COR-L47 (cell line): ENCODE data around the gene CACFD1.
"Not testable (repeated sequence)": the region's sequence is repeated elsewhere in the genome, so short reads cannot be mapped to it uniquely, and the experiment has no call there.

Source experiments
- DNase-seq: peaks from one replicate; lab custom pipeline; 2025; lab: John Stamatoyannopoulos, UW

Gene CACFD1

DNA sequence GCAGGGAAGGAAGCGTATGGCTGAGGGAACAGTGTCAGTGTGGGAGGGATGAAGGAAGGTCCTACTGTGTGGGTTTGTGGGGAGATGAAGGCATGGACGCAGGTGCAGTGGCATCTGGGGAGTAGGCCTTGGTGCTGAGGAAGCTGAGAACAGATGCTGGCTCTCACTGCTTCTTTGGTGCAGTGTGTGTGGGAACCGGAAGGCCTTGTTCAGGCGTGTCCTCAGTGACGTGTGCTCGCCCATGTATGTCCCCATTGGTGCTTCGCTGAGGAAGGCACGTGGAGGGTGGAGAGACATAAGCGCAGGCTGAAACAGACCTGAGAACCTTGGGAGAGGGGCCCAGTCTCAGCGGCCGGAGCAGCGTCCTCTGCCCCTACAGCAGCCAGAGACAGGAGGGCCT is 18.9 kb upstream of the CACFD1 start:
- no peak for DNase-seq

DNA sequence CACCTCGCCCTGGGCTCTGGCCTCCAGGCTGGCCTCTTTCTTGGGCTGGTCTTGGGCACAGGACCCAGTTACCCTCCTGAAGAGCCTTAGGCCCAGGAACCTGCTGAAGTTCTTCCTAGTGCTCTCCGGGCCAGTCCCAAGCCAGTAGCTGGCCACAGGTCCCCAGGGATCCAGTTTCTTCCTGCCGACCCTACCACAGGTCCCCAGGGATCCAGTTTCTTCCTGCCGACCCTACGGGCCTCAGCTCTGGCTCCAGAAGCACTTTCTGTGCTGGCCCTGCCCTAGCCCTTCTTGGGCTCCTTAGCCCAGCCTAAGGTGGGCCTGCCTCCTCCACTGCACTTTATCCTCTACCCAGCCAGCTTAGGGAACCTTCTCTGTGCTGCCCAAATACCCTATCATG is 18.2 kb upstream of the CACFD1 start:
- no peak for DNase-seq

GRCh38 chr9:133443248-133443647 is 16.5 kb upstream of the CACFD1 start:
- no peak for DNase-seq

- DNase-seq = no peak
Observed at GRCh38 chr9:133443982-133444381, 15.8 kb upstream of the CACFD1 start.

DNA sequence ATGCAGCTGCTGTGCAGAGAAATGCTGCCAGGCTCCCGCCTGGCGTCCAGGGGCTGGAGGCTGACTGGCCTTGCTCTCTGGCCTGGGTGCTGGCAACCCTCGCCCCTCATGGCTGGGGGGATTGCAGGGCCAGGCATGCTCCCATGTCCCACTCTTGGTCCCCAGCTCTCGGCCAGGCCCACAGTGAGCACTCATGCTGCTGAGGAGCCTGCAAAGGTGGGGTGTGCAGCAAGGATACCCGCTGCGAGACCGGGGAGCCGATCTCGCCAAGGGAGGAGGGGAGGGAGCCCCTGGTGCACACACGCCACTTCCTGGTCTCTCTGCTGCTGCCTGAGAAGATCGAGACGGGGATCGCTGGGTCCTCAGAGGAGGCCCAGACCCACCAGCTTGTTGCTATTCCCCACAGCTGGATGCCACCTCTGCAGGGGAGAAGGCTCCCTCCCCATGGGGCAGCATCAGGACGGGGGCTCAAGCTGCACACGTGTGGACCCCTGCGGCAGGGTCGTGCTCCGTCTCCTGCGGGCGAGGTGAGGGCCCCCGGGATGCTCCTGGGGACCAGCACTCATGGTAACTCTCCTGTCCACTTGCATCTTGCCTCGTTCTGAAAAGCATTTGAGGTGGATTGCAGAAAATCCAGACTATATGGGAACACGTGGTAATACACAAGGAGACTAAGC is 14.3 kb upstream of the CACFD1 start:
- DNase-seq = no peak

- no peak for DNase-seq
Observed at GRCh38 chr9:133448487-133448972, 11.2 kb upstream of the CACFD1 start.

DNA sequence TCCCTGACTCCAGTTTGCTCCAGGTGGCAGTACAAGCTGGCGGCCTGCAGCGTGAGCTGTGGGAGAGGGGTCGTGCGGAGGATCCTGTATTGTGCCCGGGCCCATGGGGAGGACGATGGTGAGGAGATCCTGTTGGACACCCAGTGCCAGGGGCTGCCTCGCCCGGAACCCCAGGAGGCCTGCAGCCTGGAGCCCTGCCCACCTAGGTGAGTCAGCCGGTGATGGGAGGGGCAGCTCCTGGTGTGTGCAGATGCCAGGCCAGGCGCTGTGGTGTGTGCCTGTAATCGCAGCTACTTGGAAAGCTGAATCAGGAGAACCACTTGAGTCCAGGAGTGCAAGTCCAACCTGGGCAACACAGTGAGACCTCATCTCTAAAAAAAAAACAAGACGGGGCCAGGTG is 10.0 kb upstream of the CACFD1 start:
- DNase-seq = peak; percentile 73

- DNase-seq = not testable (repeated sequence)
Observed at GRCh38 chr9:133451865-133452264, 7.9 kb upstream of the CACFD1 start.

GRCh38 chr9:133452562-133452961 is 7.2 kb upstream of the CACFD1 start:
- DNase-seq = no peak

- no peak for DNase-seq
Observed at GRCh38 chr9:133453651-133454050, 6.1 kb upstream of the CACFD1 start.

DNA sequence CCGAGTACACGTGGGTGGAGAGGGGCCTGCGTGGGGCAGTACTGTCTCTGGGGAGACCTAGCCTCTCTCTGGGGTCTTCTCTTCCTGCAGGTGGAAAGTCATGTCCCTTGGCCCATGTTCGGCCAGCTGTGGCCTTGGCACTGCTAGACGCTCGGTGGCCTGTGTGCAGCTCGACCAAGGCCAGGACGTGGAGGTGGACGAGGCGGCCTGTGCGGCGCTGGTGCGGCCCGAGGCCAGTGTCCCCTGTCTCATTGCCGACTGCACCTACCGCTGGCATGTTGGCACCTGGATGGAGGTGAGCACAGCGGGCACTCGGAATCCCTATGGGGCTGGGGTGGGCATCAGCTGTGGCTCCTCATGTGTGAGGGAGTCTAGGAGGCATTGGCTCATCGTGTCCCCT is 5.5 kb upstream of the CACFD1 start:
- no peak for DNase-seq

DNA sequence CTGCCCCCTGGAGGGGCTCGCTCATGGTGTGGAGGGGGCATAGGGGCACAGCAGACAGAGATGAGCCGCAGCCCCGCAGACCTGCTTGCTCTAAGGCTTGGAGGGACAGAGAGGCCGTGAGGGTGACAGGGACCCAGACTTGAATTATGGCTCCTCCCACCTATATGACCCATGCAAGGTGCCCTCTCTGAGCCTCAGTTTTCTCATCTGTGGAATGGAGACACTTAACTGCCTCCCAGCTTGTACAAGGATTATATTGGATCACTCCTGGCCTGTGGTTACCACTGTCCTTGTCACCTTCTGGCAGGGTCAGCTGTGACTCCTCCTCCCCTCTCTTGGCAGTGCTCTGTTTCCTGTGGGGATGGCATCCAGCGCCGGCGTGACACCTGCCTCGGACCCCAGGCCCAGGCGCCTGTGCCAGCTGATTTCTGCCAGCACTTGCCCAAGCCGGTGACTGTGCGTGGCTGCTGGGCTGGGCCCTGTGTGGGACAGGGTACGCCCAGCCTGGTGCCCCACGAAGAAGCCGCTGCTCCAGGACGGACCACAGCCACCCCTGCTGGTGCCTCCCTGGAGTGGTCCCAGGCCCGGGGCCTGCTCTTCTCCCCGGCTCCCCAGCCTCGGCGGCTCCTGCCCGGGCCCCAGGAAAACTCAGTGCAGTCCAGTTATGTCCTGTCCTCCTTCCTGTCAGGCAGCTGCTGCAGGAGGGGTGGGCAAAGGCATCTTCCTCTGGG is 4.7 kb upstream of the CACFD1 start:
- no peak for DNase-seq

DNA sequence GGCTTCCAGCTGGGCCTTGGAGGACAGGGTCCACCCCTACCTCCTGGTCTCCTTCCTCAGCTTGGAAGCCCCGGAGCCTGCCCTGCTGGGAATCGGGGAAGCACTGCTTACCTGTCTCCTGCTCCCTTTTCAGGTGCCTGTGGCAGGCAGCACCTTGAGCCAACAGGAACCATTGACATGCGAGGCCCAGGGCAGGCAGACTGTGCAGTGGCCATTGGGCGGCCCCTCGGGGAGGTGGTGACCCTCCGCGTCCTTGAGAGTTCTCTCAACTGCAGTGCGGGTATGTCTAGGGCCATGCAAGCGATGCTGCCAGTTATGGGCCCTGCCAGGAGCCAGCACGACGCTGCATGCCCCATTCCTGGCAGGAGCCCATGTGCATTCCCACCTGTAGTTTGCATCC is 3.8 kb upstream of the CACFD1 start:
- no peak for DNase-seq

- DNase-seq = no peak
Observed at GRCh38 chr9:133456409-133456808, 3.4 kb upstream of the CACFD1 start.

GRCh38 chr9:133457233-133457632 is 2.5 kb upstream of the CACFD1 start:
- no peak for DNase-seq

GRCh38 chr9:133457748-133458147 is 2.0 kb upstream of the CACFD1 start:
- no peak for DNase-seq

GRCh38 chr9:133458643-133459312 is 1.0 kb upstream of the CACFD1 start:
- DNase-seq = no peak

- peak; percentile 69 for DNase-seq
Observed at GRCh38 chr9:133460405-133461175, 812 bp downstream of the CACFD1 start.

- no peak for DNase-seq
Observed at GRCh38 chr9:133461975-133462374, 2.2 kb downstream of the CACFD1 start.

GRCh38 chr9:133463234-133463863 is 3.6 kb downstream of the CACFD1 start:
- peak; percentile 30 for DNase-seq

DNA sequence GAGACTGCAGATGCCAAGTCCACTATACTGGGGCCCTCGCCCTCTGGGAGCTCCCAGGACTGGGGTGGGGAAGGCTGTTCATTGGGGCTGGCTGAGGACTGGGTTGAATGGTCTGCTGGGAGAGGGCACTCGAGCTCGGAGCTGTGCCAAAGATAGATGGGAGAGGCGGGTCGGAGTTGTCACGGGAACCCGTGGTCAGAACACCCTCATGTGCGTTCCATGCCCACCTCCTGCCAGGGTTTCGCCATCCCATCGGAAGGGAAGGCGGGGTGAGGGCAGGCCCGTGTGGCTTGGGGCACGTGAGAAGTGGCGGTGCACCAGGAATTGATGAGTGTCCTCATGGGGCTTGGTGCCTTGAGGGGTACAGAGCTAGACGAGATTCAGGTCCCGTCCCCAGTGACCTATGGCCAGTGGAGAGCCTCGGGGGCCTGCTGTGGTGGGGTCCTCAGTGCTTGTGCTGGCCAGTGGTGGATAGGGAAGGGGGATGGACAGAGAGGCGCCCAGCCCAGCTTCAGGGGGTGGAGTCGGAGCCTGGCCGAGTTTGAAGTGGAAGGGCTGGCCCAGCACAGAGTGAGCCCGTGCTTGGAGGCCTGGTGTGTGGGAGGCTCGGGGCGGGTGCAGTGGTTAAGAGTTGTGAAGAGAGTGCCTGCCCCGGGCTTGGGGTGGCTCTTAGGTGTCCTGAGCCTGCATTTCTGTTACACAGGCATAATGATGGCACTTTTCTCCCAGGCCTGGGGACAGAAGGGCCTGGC is 4.3 kb downstream of the CACFD1 start:
- no peak for DNase-seq
